ENCODE data around the gene MEGF11.

The MEGF11 gene

GRCh38 chr15:66114863-66115425 lies 138.6 kb downstream of the MEGF11 start:
- no peak for DNase-seq (ENCODE audit: low read depth)

- DNase-seq (ENCODE audit: low read depth) = no peak
These were observed 141.2 kb downstream of the MEGF11 start for GRCh38 chr15:66112388-66112787.

GRCh38 chr15:66111363-66111762 lies 142.2 kb downstream of the MEGF11 start:
- no peak for DNase-seq (ENCODE audit: low read depth)

GRCh38 chr15:66110864-66111263 lies 142.7 kb downstream of the MEGF11 start:
- DNase-seq (ENCODE audit: low read depth) = no peak

- no peak for DNase-seq (ENCODE audit: low read depth)
These were observed 143.7 kb downstream of the MEGF11 start for GRCh38 chr15:66109826-66110225.

GRCh38 chr15:66108483-66109265 lies 144.9 kb downstream of the MEGF11 start:
- DNase-seq (ENCODE audit: low read depth) = no peak

- DNase-seq (ENCODE audit: low read depth) = no peak
These were observed 146.5 kb downstream of the MEGF11 start for GRCh38 chr15:66107070-66107469.

GRCh38 chr15:66105286-66106265 lies 148.0 kb downstream of the MEGF11 start:
- no peak for DNase-seq (ENCODE audit: low read depth)

GRCh38 chr15:66103293-66103590 lies 150.3 kb downstream of the MEGF11 start:
- no peak for DNase-seq (ENCODE audit: low read depth)

- DNase-seq (ENCODE audit: low read depth) = no peak
These were observed 150.8 kb downstream of the MEGF11 start for GRCh38 chr15:66102563-66103292.

- no peak for DNase-seq (ENCODE audit: low read depth)
These were observed 151.7 kb downstream of the MEGF11 start for GRCh38 chr15:66101715-66102395.

- DNase-seq (ENCODE audit: low read depth) = no peak
These were observed 152.8 kb downstream of the MEGF11 start for GRCh38 chr15:66100761-66101160.

GRCh38 chr15:66099950-66100671 lies 153.4 kb downstream of the MEGF11 start:
- no peak for DNase-seq (ENCODE audit: low read depth)

GRCh38 chr15:66098022-66098363 lies 155.6 kb downstream of the MEGF11 start:
- no peak for DNase-seq (ENCODE audit: low read depth)

GRCh38 chr15:66097151-66098021 lies 156.2 kb downstream of the MEGF11 start:
- no peak for DNase-seq (ENCODE audit: low read depth)

GRCh38 chr15:66096688-66097058 lies 156.9 kb downstream of the MEGF11 start:
- DNase-seq (ENCODE audit: low read depth) = no peak

GRCh38 chr15:66095871-66096687 lies 157.5 kb downstream of the MEGF11 start:
- DNase-seq (ENCODE audit: low read depth) = no peak

GRCh38 chr15:66094331-66094730 lies 159.2 kb downstream of the MEGF11 start:
- DNase-seq (ENCODE audit: low read depth) = no peak

All from GM04504 (cell line).